ENCODE measurements around the gene STRBP.

- TF ChIP-seq CTCF (IDR thresholded peaks at IDR 0.05; ENCODE audit: insufficient read depth, low read length) (no peak), POLR2AphosphoS5 (IDR thresholded peaks at IDR 0.05; ENCODE audit: low read depth) (no peak), REST (IDR thresholded peaks at IDR 0.05; ENCODE audit: insufficient replicate concordance, low read depth) (no peak)
Observed at GRCh38 chr9:123191680-123192079, 76.7 kb downstream of the STRBP start.

Data from HL-60 (cell line).